Measurements from ENCODE around the gene CPD.
A peak's percentile ranks its signal among the peaks of the same experiment; 100 is the strongest.

CPD gene

GRCh38 chr17:30354701-30355100 is 24.0 kb upstream of the CPD start:
- DNase-seq, result no peak

GRCh38 chr17:30357476-30357875 is 21.3 kb upstream of the CPD start:
- no peak for DNase-seq

DNA sequence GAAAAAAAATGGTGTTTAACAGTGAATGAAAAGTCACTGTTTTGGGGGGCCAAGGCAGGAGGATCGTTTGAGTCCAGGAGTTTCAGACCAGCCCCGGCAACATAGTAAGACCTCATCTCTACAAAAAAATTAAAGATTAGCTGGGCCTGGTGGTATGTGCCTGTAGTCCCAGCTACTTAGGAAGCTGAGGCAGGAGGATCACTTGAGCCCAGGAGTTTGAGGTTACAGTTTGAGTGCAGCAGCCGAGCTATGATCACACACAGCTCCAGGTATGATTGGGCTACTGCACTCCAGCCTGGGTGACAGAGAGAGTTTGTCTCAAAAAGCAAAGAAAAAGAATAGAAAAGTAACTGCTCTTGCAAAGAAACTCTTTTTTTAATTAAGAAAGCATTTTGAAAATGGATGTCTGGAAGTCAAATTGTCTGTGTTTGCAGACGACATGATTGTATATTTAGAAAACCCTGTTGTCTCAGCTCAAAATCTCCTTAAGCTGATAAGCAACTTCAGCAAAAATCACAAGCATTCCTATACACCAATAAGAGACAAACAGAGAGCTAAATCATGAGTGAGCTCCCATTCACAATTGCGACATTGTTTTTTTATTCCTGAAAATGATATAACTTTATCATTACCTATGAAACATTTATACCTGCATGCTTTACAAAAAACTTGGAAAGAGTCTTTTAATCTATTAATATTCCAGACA is 20.5 kb upstream of the CPD start:
- DNase-seq, result no peak

- no peak for DNase-seq
Measured at GRCh38 chr17:30360086-30360808, 18.5 kb upstream of the CPD start.

- no peak for DNase-seq
Measured at GRCh38 chr17:30361766-30362279, 16.9 kb upstream of the CPD start.

DNA sequence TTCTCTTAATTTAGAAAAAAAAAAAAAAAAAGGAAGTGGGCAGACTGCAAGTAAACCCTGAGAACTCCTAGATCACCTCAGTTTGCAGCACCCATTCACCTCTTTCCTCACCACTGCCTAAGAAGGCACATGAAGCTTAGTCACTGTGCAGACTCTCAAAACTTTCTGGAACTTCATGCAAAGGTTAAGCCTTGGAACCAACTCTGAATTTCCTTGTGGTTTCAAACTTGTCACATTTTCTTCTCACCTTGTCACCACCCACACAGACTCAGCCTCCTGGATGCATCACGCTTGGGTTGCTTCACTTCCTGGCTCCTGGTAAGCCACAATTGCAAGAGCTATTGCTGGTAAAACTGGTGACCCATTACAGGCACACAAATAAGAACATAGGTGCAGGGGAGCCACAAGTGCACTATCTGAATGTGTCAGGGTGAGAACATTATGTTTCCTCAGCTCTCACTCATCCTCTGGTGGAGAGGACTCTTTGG is 15.0 kb upstream of the CPD start:
- peak in 4 of 5 experiments; percentile 26 to 98 (median 82) for DNase-seq

DNA sequence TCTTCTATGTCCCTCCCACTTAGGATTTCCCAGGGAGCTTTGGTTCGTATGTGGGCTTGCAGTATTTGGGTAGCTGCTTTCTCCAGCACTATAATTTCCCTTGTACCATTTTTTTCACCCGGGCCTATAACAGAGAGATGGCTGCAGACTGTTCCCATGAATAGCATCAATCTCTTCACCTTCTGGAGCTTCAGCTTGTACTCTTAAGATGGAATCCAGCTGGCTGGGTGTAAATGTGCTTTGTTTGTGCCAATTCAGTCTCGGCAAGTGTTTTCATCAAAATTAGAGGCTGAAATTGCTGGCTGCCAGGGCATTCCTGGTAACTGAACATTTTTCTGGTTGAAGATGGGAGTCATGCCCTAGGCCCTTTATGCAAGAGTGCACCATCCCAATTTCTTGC is 12.2 kb upstream of the CPD start:
- DNase-seq, result no peak

DNA sequence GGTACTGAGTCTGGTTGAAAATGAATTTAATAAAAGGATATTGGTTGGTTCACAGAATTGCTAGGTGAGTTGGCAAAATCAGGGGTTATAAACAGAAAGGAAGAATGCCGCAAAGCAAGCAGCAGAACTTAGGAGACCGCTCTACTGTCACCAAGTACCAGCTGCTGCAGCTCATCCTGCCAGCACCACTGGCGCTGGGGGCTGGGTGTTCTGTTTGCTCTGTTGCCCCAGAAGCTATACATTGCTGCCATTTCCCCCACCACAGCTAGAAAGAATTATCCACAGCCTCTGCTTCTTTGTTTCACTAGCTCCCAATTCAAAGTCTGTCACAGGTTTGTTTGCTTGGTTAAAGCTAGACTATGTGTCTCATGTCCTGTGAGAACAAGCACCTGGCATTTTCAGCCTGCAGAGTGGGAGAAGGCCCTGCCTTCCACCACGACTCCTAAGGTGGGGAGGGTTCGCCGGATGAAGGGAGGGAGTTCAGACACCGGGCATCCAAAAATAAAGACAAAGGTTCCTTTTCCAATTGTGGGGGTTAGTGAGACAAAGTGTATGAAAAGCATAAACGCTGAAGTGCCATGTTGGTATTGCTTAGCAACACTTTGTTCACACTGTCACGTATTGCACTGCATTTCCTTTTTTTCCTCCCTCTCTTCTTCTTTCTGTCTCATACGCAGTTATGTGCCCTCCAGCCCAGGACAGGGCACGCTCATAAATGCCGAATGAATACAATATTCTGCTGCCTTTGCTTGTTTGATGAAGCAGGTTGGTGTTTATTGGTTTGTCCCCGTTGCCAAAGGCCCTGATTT is 9.6 kb upstream of the CPD start:
- DNase-seq, result no peak

DNA sequence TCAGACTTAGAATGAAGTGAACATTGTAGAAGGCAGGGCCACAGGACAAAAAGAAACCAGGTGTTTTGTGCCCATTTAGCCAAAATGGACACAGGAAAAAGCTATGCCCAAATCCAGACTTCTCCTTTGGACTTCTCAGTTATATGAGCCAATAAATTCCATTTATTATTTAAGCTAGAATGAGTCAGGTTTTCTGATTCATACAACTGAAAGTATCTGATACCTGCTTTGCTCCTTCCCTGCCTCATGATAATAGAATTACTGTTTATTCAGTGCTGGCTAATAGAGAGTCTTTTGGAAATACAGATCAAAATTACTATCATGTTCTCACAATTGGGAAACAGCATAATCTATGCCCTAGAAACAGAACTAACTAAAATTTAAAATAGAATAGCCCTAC is 8.7 kb upstream of the CPD start:
- no peak for DNase-seq

DNA sequence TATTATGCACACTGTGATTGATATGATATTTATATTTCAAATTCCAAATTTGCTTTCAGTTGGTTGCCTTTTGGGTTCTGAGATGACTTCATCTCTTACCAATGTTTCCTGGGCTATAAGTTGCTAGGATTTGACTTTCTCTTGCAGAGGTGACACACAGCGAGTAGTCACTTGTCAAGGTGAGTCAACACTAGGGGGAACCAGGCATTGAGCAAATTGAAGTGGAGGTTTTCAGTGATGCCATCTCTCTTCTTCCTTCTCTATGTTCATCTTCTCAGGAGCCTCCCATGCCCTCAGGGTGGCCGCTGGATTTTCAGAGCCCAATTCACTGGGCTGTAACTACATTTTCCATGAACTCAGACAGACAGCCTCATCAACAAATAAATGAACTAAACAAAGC is 6.0 kb upstream of the CPD start:
- peak in 1 of 5 experiments; percentile 45 for DNase-seq

DNA sequence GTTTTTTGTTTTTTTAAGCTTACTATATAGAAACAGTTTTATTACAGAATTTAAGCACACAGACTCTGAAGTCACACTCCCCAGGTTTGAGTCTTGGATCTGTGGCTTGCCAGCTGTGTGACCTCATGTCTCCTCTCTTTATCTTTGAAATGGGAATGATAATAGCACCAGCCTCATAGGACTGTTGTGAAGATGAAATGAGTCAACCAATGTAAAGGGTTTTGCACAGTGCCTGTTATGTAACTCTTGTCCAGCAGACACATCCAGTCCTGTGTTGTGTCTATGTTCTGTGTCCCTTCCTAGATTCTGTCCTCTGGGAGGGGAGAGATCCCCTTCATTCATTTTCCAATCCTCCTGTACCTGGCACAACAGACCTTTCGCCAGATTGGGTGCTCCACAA is 3.1 kb upstream of the CPD start:
- DNase-seq, result no peak

GRCh38 chr17:30376621-30377452 is 1.9 kb upstream of the CPD start:
- DNase-seq, result peak in 2 of 5 experiments; percentile 14 to 40

DNA sequence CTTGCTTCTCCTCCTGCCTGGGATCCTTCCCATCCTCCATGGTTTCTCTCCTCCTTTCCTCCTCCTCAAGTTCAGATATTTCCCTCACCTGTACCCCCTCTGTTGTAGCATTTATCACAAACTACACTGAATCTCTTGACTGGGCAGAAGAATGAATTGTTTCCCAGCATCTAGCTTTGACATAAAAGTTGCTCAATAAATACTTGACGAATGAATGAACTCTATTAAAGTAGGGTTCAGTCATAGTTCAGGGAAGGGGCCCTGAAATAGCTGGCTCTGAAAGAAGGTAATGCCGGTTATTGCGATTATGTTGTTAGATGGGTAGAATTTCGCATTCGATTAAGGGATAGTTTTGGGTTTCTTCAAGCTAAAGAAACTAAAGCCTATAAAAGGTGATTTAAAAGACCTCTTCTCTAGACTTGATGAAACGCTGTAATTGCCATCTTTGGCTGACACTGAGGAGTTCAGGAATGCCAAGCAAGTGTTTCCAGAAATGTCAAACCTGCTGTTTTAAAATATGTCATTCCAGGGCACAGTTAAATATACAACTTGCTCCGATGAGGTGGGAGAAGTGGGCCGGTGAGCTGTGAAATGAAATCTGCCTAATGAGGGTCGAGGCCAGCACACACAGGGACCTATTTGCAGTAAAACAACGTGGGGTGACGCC is 1.0 kb upstream of the CPD start:
- no peak for DNase-seq

- peak in 4 of 5 experiments; percentile 22 to 80 (median 60) for DNase-seq
Measured at GRCh38 chr17:30378241-30378824, 394 bp upstream of the CPD start.

DNA sequence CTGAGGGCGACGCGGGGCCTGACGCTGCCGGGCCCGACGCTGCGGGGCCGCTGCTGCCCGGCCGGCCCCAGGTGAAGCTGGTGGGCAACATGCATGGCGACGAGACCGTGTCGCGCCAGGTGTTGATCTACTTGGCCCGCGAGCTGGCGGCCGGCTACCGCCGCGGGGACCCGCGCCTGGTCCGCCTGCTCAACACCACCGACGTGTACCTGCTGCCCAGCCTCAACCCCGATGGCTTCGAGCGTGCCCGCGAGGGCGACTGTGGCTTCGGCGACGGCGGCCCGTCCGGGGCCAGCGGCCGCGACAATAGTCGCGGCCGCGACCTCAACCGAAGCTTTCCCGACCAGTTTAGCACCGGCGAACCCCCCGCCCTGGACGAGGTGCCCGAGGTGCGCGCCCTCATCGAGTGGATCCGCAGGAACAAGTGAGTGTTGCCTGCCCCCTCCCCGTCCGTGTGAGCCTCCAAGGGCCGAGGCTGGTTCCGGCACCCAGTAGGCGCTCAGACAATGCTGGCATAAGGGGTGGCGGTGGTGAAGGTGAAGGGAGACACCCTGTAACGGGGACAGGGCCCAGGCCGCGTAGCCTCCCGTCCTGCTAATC is 676 bp downstream of the CPD start:
- peak in 3 of 5 experiments; percentile 8 to 40 (median 14) for DNase-seq

GRCh38 chr17:30379903-30380381 is 1.2 kb downstream of the CPD start:
- DNase-seq, result peak in 1 of 5 experiments; percentile 36

GRCh38 chr17:30380643-30381339 is 2.1 kb downstream of the CPD start:
- no peak for DNase-seq

DNA sequence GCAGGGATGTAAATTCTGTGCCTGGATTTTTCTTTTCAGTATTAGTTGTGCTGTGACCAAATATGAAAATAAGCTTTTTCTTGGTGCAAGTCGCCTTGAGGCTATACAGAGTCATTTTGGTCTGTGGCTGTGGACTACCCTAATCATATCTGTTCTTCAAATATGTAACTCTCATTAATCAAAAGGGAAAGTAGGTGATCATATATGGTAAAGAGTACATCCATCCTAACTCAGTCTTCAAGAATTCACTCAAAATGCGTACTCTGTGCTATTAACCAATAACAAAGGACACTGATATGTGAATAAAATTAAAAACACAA is 2.6 kb downstream of the CPD start:
- DNase-seq, result peak in 1 of 5 experiments; percentile 12

GRCh38 chr17:30382345-30382744 is 3.6 kb downstream of the CPD start:
- no peak for DNase-seq

Measured in T-helper 2 cell (primary cell).